Measurements from ENCODE around the gene NRL.

Gene NRL

DNA sequence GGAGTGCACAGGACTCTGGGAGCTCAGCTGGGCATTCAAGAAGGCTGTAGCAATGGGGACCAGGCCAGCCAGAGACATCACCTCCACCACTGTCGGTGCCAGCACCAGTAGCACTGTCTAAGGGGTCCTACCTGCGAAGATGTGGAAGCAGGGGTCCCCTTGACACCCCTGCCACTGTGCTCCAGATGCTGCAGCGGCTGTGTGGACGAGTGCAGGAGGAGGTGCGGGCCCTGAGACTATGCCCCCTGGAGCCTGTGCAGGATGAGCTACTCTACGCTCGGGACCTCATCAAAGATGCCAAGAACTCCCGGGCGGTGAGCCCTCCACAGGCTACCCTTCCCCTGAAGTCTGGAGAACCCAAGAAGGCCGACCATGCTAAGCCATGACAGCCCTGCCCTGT, 54.3 kb downstream of the NRL start:
- no peak for TF ChIP-seq ZFX (IDR thresholded peaks at IDR 0.05; ENCODE audit: borderline replicate concordance)
- TF ChIP-seq, protein P1, sequence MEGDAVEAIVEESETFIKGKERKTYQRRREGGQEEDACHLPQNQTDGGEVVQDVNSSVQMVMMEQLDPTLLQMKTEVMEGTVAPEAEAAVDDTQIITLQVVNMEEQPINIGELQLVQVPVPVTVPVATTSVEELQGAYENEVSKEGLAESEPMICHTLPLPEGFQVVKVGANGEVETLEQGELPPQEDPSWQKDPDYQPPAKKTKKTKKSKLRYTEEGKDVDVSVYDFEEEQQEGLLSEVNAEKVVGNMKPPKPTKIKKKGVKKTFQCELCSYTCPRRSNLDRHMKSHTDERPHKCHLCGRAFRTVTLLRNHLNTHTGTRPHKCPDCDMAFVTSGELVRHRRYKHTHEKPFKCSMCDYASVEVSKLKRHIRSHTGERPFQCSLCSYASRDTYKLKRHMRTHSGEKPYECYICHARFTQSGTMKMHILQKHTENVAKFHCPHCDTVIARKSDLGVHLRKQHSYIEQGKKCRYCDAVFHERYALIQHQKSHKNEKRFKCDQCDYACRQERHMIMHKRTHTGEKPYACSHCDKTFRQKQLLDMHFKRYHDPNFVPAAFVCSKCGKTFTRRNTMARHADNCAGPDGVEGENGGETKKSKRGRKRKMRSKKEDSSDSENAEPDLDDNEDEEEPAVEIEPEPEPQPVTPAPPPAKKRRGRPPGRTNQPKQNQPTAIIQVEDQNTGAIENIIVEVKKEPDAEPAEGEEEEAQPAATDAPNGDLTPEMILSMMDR (IDR thresholded peaks at IDR 0.05) = no peak

DNA sequence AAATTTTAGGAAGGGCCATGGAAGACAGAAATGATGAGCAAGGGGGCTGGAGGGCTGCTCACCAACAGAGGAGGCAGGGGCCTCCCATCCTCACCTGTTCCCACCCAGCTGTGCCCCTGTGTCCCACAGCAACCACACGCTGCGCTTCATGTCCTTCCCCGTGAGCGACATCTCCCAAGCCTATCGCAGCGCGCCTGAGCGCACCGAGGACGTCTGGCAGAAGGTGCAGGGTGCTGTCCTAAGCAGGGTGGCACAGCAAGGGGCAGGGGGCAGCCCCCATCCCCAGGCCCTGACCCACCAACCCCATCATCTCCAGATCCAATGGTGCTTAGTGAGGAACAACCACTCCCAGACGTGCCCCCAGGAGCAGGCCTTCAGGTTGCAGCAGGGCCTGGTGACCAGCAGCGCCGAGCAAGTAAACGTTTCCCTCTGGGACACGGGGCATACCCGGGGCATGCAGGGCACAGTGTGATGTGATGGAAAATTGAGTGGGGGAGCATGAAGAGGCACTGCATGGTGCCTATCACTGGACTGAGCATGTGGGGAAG, 54.8 kb downstream of the NRL start:
- TF ChIP-seq, protein P1 (IDR thresholded peaks at IDR 0.05) = no peak
- TF ChIP-seq ZFX (IDR thresholded peaks at IDR 0.05; ENCODE audit: borderline replicate concordance) = no peak
- no peak overlapping the region for H3K27ac ChIP-seq

More for the DNA sequence above, 54.3 kb downstream of the NRL start:
- H3K27ac ChIP-seq = no peak overlapping the region

DNA sequence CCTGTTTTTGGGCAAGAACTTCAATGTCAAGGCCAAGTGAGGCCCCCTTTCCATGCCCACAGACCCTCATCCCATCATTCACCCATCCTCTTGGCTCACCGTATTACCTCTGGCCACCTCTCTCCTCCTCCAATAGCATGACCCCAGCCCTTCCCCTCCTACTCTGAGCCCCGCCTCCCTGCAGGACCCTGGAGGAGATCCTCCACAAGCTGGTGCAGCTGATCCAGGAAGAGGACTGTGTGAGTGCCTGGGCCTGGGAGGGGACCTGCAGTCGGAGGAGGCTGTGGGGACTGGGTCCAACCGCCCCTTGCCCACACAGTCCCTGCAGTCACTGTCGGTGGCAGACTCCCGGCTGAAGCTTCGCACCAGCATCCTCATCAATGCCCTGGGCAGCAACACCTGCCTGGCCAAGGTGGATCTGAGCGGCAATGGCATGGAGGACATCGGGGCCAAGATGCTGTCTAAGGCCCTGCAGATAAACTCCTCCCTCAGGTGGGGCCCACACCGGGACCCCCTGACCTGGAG, 55.7 kb downstream of the NRL start:
- TF ChIP-seq, protein P1 (IDR thresholded peaks at IDR 0.05) = no peak
- TF ChIP-seq ZFX (IDR thresholded peaks at IDR 0.05; ENCODE audit: borderline replicate concordance) = no peak
- no peak overlapping the region for H3K27ac ChIP-seq

DNA sequence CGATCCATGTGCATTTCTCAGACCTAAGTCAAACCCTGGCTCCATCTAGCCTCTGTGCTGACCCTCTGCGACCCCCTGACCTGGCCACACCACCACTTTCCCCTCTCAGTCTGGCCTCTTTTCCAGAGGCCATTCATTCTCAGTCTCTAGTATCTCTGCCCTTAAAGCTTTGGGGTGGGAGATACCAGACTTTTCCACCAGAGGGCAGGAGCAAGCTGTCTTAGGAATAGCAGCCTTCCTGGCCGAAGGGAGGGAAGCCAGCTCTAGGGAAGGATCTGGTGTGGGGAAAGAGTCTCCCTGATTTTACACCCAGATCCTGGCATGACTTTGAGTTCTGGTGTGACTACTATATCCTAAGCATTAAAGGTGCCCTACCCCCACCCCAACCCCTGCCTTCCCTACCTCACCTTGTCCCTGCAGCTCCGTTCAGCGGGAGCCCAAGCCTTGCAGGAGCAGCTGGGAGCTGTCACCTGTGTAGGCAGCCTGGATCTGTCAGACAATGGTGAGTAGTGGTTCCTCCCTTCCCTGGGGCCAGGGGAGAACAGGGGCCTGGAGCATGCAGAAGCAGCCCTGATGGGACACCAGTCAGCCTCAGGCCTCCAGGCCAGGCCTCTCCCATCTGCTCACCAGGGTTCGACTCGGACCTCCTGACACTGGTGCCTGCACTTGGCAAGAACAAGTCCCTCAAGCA, 56.3 kb downstream of the NRL start:
- no peak overlapping the region for H3K27ac ChIP-seq

DNA sequence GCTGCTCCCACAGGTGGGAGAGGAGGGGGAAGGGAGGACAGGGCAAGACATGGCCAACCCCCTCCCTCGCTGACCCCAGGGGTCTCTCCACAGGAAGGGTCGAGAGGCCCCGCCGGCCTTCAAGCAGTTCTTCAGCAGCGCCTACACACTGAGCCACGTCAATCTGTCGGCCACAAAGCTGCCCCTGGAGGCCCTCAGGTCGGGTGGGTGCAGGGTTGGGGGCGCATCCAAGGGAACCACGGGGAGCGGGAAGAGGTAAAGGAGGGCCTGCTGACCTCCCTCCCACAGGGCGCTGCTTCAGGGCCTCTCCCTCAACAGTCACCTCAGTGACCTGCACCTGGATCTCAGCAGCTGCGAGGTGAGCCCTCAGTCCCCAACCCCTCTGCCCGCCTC, 56.9 kb downstream of the NRL start:
- H3K27ac ChIP-seq = no peak overlapping the region
- TF ChIP-seq, protein P1 (IDR thresholded peaks at IDR 0.05) = no peak
- no peak for TF ChIP-seq ZFX (IDR thresholded peaks at IDR 0.05; ENCODE audit: borderline replicate concordance)

More for the DNA sequence above, 56.3 kb downstream of the NRL start:
- TF ChIP-seq, protein P1 (IDR thresholded peaks at IDR 0.05) = peak; percentile 76
- TF ChIP-seq ZFX (IDR thresholded peaks at IDR 0.05; ENCODE audit: borderline replicate concordance) = no peak

DNA sequence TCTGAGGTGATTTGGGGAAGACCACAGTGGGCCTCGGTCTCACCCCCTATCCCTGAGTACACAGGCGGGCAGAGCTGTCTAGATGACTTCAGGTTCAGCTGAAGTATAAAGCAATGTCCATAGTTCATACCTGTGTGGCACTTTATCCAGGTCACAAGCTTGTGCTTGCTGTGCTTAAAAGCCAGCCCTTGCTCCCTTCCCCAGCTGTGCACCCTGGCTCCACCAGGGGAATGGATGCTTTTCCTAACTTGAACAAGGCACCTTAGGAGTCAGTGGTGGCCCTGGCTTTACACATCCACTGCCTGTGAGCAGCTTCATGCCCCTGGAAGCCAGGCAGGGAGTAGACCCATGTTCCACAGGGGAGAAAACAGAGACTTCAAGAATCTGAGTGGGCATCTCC, 57.5 kb downstream of the NRL start:
- TF ChIP-seq, protein P1 (IDR thresholded peaks at IDR 0.05) = no peak
- TF ChIP-seq ZFX (IDR thresholded peaks at IDR 0.05; ENCODE audit: borderline replicate concordance) = no peak
- H3K27ac ChIP-seq = no peak overlapping the region

DNA sequence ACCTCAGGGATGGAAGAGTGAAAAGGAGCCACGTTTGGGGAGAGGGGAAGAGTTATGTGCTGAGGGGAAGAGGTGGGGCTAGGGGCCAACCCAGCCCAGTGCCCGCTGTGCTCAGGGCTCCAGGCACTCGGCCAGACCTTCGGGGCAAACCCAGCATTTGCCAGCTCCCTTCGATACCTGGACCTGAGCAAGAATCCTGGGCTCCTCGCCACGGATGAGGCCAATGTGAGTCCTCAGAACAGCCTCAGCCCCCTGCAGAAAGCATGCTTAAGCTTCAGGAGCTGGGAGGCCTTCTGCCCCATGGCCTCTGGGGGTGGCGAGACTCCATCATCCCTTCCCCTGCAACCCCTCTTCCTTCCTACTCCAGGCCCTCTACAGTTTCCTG, 58.0 kb downstream of the NRL start:
- no peak for TF ChIP-seq ZFX (IDR thresholded peaks at IDR 0.05; ENCODE audit: borderline replicate concordance)
- TF ChIP-seq, protein P1 (IDR thresholded peaks at IDR 0.05) = no peak
- H3K27ac ChIP-seq = no peak overlapping the region

Data from 22Rv1 (cell line).